Loucy (cell line): ENCODE measurements around the gene COLEC11.

Source experiments
- EZH2phosphoT487 ChIP-seq: fragments of 200-600 bp; IDR thresholded peaks from 2 replicates; pipeline ENCODE4 v1.6.1; 2018; ENCODE audit warnings: antibody characterized with exemption, mild to moderate bottlenecking, moderate library complexity, borderline replicate concordance
- TF ChIP-seq, protein P1 (sequence below): fragments of 200-600 bp; sonication (generic); conservative IDR thresholded peaks from 2 replicates; pipeline ENCODE4 v1.5.1; 2014; ENCODE audit warnings: mild to moderate bottlenecking, antibody characterized with exemption, low read length

DNA sequence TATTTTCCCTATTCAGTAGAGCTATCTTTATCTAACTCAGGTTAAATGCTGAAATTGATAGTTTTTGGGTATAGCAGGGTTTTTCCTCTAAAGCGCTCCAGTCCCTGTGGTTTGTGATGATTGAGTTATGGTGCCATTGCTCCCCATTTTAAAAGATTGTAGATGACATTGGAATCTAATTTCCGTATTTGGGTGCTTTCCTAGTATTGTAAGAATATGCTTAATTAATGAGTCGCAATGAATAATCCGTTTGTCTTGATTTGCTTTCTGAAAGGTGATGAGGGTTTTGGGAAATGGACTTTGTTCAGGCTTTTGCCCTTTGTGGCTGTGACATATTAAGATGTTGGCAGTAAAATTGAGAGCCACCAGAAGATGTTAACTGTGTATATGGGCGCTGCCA, 15.9 kb upstream of the COLEC11 start:
- TF ChIP-seq, protein P1, sequence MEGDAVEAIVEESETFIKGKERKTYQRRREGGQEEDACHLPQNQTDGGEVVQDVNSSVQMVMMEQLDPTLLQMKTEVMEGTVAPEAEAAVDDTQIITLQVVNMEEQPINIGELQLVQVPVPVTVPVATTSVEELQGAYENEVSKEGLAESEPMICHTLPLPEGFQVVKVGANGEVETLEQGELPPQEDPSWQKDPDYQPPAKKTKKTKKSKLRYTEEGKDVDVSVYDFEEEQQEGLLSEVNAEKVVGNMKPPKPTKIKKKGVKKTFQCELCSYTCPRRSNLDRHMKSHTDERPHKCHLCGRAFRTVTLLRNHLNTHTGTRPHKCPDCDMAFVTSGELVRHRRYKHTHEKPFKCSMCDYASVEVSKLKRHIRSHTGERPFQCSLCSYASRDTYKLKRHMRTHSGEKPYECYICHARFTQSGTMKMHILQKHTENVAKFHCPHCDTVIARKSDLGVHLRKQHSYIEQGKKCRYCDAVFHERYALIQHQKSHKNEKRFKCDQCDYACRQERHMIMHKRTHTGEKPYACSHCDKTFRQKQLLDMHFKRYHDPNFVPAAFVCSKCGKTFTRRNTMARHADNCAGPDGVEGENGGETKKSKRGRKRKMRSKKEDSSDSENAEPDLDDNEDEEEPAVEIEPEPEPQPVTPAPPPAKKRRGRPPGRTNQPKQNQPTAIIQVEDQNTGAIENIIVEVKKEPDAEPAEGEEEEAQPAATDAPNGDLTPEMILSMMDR, result no peak
- TF ChIP-seq EZH2phosphoT487, result no peak
